SU-DHL-6 (cell line): Measurements from ENCODE around the gene GCNA.
"Not testable (repeated sequence)": the region's sequence is repeated elsewhere in the genome, so short reads cannot be mapped to it uniquely, and the experiment has no call there.

Source experiments
- H2AFZ ChIP-seq: fragments of 200-600 bp; sonication (generic); 2 replicates; pipeline ENCODE4 v1.6.1; 2014; ENCODE audit warnings: low read depth, mild to moderate bottlenecking, moderate library complexity, mixed read lengths, antibody characterized with exemption, low read length; ENCODE audit not compliant: severe bottlenecking
- H3F3A ChIP-seq: fragments of 200-600 bp; shearing (Covaris generic); 2 replicates; pipeline ENCODE4 v1.6.0; 2016; ENCODE audit warnings: antibody characterized with exemption, mild to moderate bottlenecking; ENCODE audit not compliant: insufficient read depth
- H3K27ac ChIP-seq: fragments of 200-600 bp; sonication (generic); 2 replicates; pipeline ENCODE4 v1.5.1; 2016; ENCODE audit warnings: low read depth, mild to moderate bottlenecking, low read length, moderate library complexity, mixed read lengths
- H3K27me3 ChIP-seq: fragments of 200-600 bp; sonication (generic), shearing (Covaris generic); 2 replicates; pipeline ENCODE4 v1.6.0; 2014; ENCODE audit warnings: mild to moderate bottlenecking, low read length
- H3K36me3 ChIP-seq: fragments of 200-600 bp; sonication (generic); 2 replicates; pipeline ENCODE4 v1.6.1; 2014; ENCODE audit warnings: mild to moderate bottlenecking, low read length, mixed read lengths
- H3K4me2 ChIP-seq: fragments of 300-600, 200-600 bp; shearing (Covaris generic), sonication (generic); 2 replicates; pipeline ENCODE4 v1.6.0; 2014; ENCODE audit warnings: low read length, low read depth, mild to moderate bottlenecking; ENCODE audit not compliant: poor library complexity, severe bottlenecking
- H3K4me3 ChIP-seq: fragments of 200-600 bp; sonication (generic); 2 replicates; pipeline ENCODE4 v1.5.1; 2014; ENCODE audit warnings: antibody characterized with exemption, low read length, mild to moderate bottlenecking, mixed read lengths; ENCODE audit not compliant: insufficient read depth, poor library complexity, severe bottlenecking
- H3K79me2 ChIP-seq: fragments of 200-600 bp; sonication (generic); 2 replicates; pipeline ENCODE4 v1.6.1; 2014; ENCODE audit warnings: mild to moderate bottlenecking, low read length, moderate library complexity; ENCODE audit not compliant: insufficient read depth
- H3K9ac ChIP-seq: fragments of 200-600 bp; sonication (generic); 2 replicates; pipeline ENCODE4 v1.7.0; 2014; ENCODE audit warnings: mild to moderate bottlenecking, low read length
- H3K9me2 ChIP-seq: fragments of 200-600 bp; sonication (generic); replicated peaks from 2 replicates; pipeline ENCODE4 v1.6.1; 2014; ENCODE audit warnings: low read length; ENCODE audit not compliant: insufficient read depth
- H3K9me3 ChIP-seq: fragments of 200-600 bp; sonication (generic); 2 replicates; pipeline ENCODE4 v1.6.1; 2014; ENCODE audit warnings: low read length, mixed read lengths; ENCODE audit not compliant: insufficient read depth
- H4K20me1 ChIP-seq: fragments of 200-600 bp; sonication (generic); 2 replicates; pipeline ENCODE4 v1.6.1; 2014; ENCODE audit warnings: low read depth, mild to moderate bottlenecking, antibody characterized with exemption, low read length, moderate library complexity, mixed read lengths
- EZH2phosphoT487 ChIP-seq: fragments of 200-600 bp; sonication (generic), shearing (Covaris generic); conservative IDR thresholded peaks from 2 replicates; pipeline ENCODE4 v1.6.1; 2018; ENCODE audit warnings: mild to moderate bottlenecking, antibody characterized with exemption, low read length, moderate library complexity, mixed read lengths
- TF ChIP-seq, protein P1 (sequence below): fragments of 200-600 bp; sonication (generic); IDR thresholded peaks from one replicate; pipeline ENCODE4 v1.5.1; 2017; ENCODE audit warnings: antibody characterized with exemption, mild to moderate bottlenecking, low read length, moderate library complexity; ENCODE audit not compliant: insufficient read depth, poor library complexity, severe bottlenecking

The GCNA gene

DNA sequence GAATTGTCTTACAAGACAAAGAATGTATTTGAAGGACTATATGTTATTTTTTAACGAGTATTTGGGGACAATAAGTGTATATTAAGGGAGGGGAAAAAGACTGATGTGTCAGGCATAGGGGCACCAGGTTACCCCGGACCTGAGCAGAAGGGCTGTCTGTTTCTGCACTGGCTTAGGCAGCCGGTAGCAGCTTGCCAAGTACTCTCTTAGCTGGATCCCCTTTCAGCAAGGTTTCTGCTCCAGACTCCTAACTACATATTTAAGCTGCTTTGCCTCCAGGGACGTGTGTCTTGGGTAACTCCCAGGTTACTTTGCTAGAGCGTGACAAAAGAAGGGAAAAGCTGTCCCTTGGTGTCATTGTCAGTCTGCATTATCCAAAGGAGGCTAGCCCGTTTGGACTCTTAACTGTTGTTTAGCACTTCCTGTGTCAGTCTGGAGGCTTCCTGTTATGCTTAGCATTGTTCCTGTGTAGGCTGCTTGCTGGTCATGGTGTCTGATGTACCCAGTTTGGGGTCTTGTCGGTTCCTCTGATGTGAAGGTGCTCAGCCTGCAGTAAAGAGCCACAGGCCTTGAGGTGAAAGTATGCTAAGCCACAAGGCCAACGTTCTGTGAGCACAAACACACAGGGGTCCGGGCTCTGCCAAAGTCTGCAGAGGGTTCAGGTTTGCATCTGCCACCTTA is 28.4 kb downstream of the GCNA start:
- H3F3A ChIP-seq, result no peaks in the 10 kb centered on the region
- no peaks in the 10 kb centered on the region for H3K36me3 ChIP-seq
- H3K9me3 ChIP-seq, result no peaks in the 10 kb centered on the region
- no peak overlapping the region for H2AFZ ChIP-seq
- H4K20me1 ChIP-seq, result no peaks in the 10 kb centered on the region
- TF ChIP-seq EZH2phosphoT487, result no peak
- TF ChIP-seq, protein P1, sequence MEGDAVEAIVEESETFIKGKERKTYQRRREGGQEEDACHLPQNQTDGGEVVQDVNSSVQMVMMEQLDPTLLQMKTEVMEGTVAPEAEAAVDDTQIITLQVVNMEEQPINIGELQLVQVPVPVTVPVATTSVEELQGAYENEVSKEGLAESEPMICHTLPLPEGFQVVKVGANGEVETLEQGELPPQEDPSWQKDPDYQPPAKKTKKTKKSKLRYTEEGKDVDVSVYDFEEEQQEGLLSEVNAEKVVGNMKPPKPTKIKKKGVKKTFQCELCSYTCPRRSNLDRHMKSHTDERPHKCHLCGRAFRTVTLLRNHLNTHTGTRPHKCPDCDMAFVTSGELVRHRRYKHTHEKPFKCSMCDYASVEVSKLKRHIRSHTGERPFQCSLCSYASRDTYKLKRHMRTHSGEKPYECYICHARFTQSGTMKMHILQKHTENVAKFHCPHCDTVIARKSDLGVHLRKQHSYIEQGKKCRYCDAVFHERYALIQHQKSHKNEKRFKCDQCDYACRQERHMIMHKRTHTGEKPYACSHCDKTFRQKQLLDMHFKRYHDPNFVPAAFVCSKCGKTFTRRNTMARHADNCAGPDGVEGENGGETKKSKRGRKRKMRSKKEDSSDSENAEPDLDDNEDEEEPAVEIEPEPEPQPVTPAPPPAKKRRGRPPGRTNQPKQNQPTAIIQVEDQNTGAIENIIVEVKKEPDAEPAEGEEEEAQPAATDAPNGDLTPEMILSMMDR, result no peak
- no peaks in the 10 kb centered on the region for H3K79me2 ChIP-seq
- H3K4me2 ChIP-seq, result no peak overlapping the region
- H3K4me3 ChIP-seq, result no peak overlapping the region
- H3K9ac ChIP-seq, result no peak overlapping the region
- H3K27me3 ChIP-seq, result no peaks in the 10 kb centered on the region
- no peaks in the 10 kb centered on the region for H3K9me2 ChIP-seq
- H3K27ac ChIP-seq, result no peak overlapping the region

DNA sequence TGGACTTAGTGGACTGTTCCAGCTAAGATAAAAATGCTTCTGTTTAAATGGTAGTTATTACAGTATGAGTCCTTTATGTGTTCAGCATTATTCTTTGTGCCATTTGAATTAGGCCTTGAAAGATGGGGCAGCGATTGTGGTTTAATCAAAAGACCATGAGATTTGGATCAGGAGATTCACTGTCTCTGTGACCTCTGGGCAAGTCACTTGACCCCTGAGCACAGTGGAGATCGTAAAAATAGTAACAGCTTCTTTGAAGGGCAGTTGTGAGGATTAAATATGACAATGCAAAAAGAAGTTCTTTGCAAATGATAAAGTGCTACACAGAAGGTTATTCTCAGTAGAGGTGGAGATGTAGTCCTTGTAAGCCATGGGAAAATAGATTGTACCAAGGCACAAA is 29.3 kb downstream of the GCNA start:
- H3K4me3 ChIP-seq, result no peak overlapping the region
- TF ChIP-seq EZH2phosphoT487, result no peak
- TF ChIP-seq, protein P1, result no peak
- H3K79me2 ChIP-seq, result no peaks in the 10 kb centered on the region
- no peaks in the 10 kb centered on the region for H3K36me3 ChIP-seq
- H3F3A ChIP-seq, result no peaks in the 10 kb centered on the region
- H3K27ac ChIP-seq, result no peak overlapping the region
- H3K9ac ChIP-seq, result no peak overlapping the region
- H3K9me2 ChIP-seq, result no peaks in the 10 kb centered on the region
- no peaks in the 10 kb centered on the region for H3K9me3 ChIP-seq
- no peak overlapping the region for H2AFZ ChIP-seq
- H3K27me3 ChIP-seq, result no peaks in the 10 kb centered on the region
- no peaks in the 10 kb centered on the region for H4K20me1 ChIP-seq
- H3K4me2 ChIP-seq, result no peak overlapping the region

DNA sequence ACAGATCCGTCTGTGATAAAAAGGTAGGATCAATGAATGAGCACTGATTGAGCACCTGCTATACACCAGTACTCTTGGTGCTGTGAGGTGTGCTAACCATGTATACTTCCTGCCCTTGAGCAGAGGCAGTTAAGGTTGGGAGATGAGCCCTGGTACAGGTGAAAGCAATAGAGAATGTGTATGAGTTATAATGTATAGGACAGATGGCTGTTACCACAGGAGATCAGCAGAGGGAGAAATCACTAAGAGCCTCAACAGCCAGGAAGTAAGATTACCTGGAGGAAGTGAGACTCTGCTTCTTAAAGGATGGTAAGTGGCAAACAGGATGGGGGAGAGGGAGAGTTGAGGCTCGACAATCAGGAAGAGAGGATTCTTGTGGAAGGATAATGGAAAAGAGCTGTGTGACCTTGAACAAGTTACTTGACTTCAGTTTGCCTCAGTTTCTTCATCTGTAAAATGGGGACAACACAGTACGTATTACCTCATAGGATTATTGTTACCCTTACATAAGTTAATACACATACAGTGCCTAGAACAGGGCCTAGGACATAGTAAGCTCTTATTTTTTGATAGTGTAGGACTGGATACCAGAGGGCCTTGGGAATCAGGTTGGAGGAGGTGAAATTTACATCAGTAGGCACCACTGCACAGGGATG is 31.0 kb downstream of the GCNA start:
- Histone ChIP-seq H3K9me2 (no peaks in the 10 kb centered on the region), H3K9me3 (no peaks in the 10 kb centered on the region), H3K9ac (no peak overlapping the region), H3K4me3 (no peak overlapping the region), H3K4me2 (no peak overlapping the region), H3F3A (no peaks in the 10 kb centered on the region), H3K36me3 (no peaks in the 10 kb centered on the region), H4K20me1 (no peaks in the 10 kb centered on the region), H3K79me2 (no peaks in the 10 kb centered on the region), H2AFZ (no peak overlapping the region), H3K27ac (no peak overlapping the region), H3K27me3 (no peaks in the 10 kb centered on the region)
- no peak for TF ChIP-seq EZH2phosphoT487
- TF ChIP-seq, protein P1, result no peak

DNA sequence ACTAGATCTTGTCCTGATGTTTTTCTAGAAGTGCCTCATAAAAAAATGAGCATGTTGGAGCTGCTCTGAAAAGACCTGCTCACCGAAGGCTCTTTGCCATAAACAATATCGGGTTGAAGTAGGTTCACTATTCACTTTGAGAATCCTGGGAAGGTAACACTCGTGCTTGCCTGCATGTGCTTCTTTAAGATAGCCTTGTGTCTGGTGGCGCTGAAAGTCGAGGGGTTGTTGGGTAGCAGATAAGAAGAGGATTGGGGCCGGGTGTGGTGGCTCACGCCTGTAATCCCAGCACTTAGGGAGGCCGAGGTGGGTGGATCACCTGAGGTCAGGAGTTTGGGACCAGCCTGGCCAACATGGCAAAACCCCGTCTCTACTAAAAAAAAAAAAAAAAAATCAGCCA is 33.5 kb downstream of the GCNA start:
- H3K79me2 ChIP-seq, H3K9ac ChIP-seq, H2AFZ ChIP-seq, H3K27me3 ChIP-seq, H3K9me3 ChIP-seq, H3K36me3 ChIP-seq, H3K27ac ChIP-seq, H3K4me3 ChIP-seq, H3F3A ChIP-seq, H3K9me2 ChIP-seq, H4K20me1 ChIP-seq, H3K4me2 ChIP-seq: not testable (repeated sequence)
